AG09309 (cell line): ENCODE measurements around the gene CCDC92B.

ENCODE experiments used
- DNase-seq: peaks from one replicate; pipeline ENCODE4 v3.0.0-alpha.2; 2010; ENCODE audit warnings: low read depth
- H3K4me3 ChIP-seq: 2 replicates; pipeline ENCODE4 v1.5.1; 2011; ENCODE audit warnings: mild to moderate bottlenecking, low read depth, low read length, moderate library complexity; ENCODE audit not compliant: control insufficient read depth
- CTCF ChIP-seq: IDR thresholded peaks from 2 replicates; pipeline ENCODE4 v1.5.1; 2011; ENCODE audit warnings: mild to moderate bottlenecking, low read depth, low read length, inconsistent platforms; ENCODE audit not compliant: insufficient read depth, control insufficient read depth; ENCODE audit errors: missing control alignments

Gene CCDC92B

GRCh38 chr17:2689411-2690164, 59.9 kb downstream of the CCDC92B start:
- DNase-seq: no peak
- H3K4me3 ChIP-seq: no peak overlapping the region
- no peak for TF ChIP-seq CTCF

GRCh38 chr17:2688351-2689342, 60.8 kb downstream of the CCDC92B start:
- no peak for DNase-seq
- no peak overlapping the region for H3K4me3 ChIP-seq
- TF ChIP-seq CTCF: no peak

DNA sequence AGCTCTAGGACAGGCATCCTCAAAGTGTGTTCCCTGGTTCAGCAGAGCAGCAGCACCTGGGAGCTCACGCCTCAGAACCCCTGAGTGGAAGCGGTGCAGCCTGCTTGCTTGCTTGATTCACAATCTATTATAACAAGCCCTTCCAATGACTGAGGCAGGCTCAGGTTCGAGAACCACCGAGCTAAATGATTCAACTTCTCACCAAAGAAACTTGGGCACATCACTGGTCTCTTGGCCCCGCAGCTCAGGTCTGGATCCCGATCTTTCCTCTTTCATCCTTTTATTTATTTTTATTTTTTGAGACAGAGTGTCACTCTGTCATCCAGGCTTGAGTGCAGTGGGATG, 62.4 kb downstream of the CCDC92B start:
- no peak for TF ChIP-seq CTCF
- no peak for DNase-seq
- no peak overlapping the region for H3K4me3 ChIP-seq

GRCh38 chr17:2685696-2686095, 63.8 kb downstream of the CCDC92B start:
- no peak overlapping the region for H3K4me3 ChIP-seq
- no peak for DNase-seq
- no peak for TF ChIP-seq CTCF

DNA sequence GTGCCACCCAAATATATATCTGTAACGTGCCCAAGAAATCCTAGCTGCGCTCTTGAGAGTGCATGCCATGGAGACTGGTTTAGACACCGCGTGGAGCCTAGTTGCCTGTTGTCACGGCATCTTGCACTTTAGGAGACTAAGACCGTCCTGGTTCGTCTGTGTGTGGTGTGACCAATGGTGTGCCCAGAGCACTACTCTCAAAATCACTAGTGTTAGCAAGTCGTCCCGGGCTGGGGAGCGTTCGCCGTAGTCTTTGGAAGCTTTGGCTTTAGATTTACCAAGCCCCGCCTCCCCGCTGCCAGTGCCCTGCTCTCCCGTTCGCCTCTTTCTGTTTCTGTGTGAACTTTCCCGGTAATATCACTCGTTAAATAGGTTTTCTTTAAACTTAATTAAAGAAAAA, 64.9 kb downstream of the CCDC92B start:
- H3K4me3 ChIP-seq: no peak overlapping the region
- no peak for TF ChIP-seq CTCF
- no peak for DNase-seq

- H3K4me3 ChIP-seq: no peak overlapping the region
- no peak for DNase-seq
- TF ChIP-seq CTCF: no peak
Measured at GRCh38 chr17:2683912-2684311, 65.5 kb downstream of the CCDC92B start.
